Karpas-422 (cell line): ENCODE data around the gene MOCOS. TPM values are rescaled to one million over a fixed set of nuclear protein-coding genes. Genes with fewer than 3 reads are reported as not detected.

Experiments
- DNase-seq: peaks from one replicate; pipeline ENCODE4 v3.0.0-alpha.2; 2015
- H2AFZ ChIP-seq: fragments of 200-600 bp; sonication (generic); 2 replicates; pipeline ENCODE4 v1.6.1; 2014; ENCODE audit warnings: antibody characterized with exemption, low read length, mixed read lengths
- H3K27ac ChIP-seq: fragments of 200-600 bp; sonication (generic); 2 replicates; pipeline ENCODE4 v1.5.1; 2014; ENCODE audit warnings: mild to moderate bottlenecking, low read length, moderate library complexity
- H3K27me3 ChIP-seq: fragments of 200-600 bp; sonication (generic); 2 replicates; pipeline ENCODE4 v1.6.1; 2014; ENCODE audit warnings: low read length, mixed read lengths
- H3K36me3 ChIP-seq: fragments of 200-600 bp; sonication (generic); 2 replicates; pipeline ENCODE4 v1.6.1; 2014; ENCODE audit warnings: low read length, mixed read lengths; ENCODE audit not compliant: insufficient read depth
- H3K4me1 ChIP-seq: fragments of 200-600 bp; sonication (generic); 2 replicates; pipeline ENCODE4 v1.6.1; 2014; ENCODE audit warnings: mild to moderate bottlenecking, low read length, mixed read lengths
- H3K4me2 ChIP-seq: fragments of 200-600 bp; sonication (generic); 2 replicates; pipeline ENCODE4 v1.6.1; 2014; ENCODE audit warnings: low read length, low read depth, mild to moderate bottlenecking; ENCODE audit not compliant: poor library complexity, severe bottlenecking
- H3K4me3 ChIP-seq: fragments of 200-600 bp; sonication (generic); 2 replicates; pipeline ENCODE4 v1.5.1; 2014; ENCODE audit warnings: mild to moderate bottlenecking, antibody characterized with exemption, low read length, mixed read lengths
- H3K79me2 ChIP-seq: fragments of 200-600 bp; sonication (generic); 2 replicates; pipeline ENCODE4 v1.6.1; 2014; ENCODE audit warnings: mild to moderate bottlenecking, low read length, mixed read lengths
- H3K9ac ChIP-seq: fragments of 200-600 bp; sonication (generic); 2 replicates; pipeline ENCODE4 v1.6.0; 2014; ENCODE audit warnings: low read length
- H3K9me2 ChIP-seq: fragments of 200-600 bp; sonication (generic), shearing (Covaris generic); replicated peaks from 2 replicates; pipeline ENCODE4 v1.6.0; 2014; ENCODE audit warnings: mild to moderate bottlenecking, low read length, moderate library complexity; ENCODE audit not compliant: insufficient read depth
- H3K9me3 ChIP-seq: fragments of 300-700, 200-600 bp; sonication (generic); 2 replicates; pipeline ENCODE4 v1.6.1; 2014; ENCODE audit warnings: low read length, mixed read lengths
- H4K20me1 ChIP-seq: fragments of 200-600 bp; sonication (generic); 2 replicates; pipeline ENCODE4 v1.6.1; 2014; ENCODE audit warnings: mild to moderate bottlenecking, antibody characterized with exemption, low read length, low read depth; ENCODE audit not compliant: insufficient read depth
- total RNA-seq: library from RNA; depleted of rRNA; stranded (reverse); fragments of >200 nt; shearing (Covaris generic); gene quantifications from 2 replicates; pipeline ENCODE4 v1.2.3, GENCODE V29; 2014; ENCODE audit warnings: low replicate concordance

MOCOS gene
- total RNA-seq, 1 experiment from 2014 or later, result not detected

- H3K27me3 ChIP-seq, result no peaks in the 10 kb centered on the region
- no peaks in the 10 kb centered on the region for H3K79me2 ChIP-seq
- H3K9me2 ChIP-seq, result no peaks in the 10 kb centered on the region
- H3K9ac ChIP-seq, result no peak overlapping the region
- H3K4me1 ChIP-seq, result peaks cover 3% of the 10 kb centered on the region; the same call in 1 of the 2 replicates
- no peak overlapping the region for H2AFZ ChIP-seq
- H3K4me3 ChIP-seq, result no peak overlapping the region
- H3K9me3 ChIP-seq, result no peaks in the 10 kb centered on the region
- H3K27ac ChIP-seq, result no peak overlapping the region
- H3K4me2 ChIP-seq, result no peak overlapping the region
- H3K36me3 ChIP-seq, result no peaks in the 10 kb centered on the region
- no peaks in the 10 kb centered on the region for H4K20me1 ChIP-seq
- DNase-seq, result no peak
These were observed 63.5 kb downstream of the MOCOS start for GRCh38 chr18:36250827-36251226.

GRCh38 chr18:36255072-36255698, 67.9 kb downstream of the MOCOS start:
- no peaks in the 10 kb centered on the region for H3K27me3 ChIP-seq
- no peaks in the 10 kb centered on the region for H3K79me2 ChIP-seq
- H3K4me3 ChIP-seq, result no peak overlapping the region
- no peaks in the 10 kb centered on the region for H3K36me3 ChIP-seq
- no peaks in the 10 kb centered on the region for H3K9me2 ChIP-seq
- no peaks in the 10 kb centered on the region for H3K4me1 ChIP-seq
- H4K20me1 ChIP-seq, result no peaks in the 10 kb centered on the region
- no peak overlapping the region for H2AFZ ChIP-seq
- H3K27ac ChIP-seq, result no peak overlapping the region
- H3K4me2 ChIP-seq, result no peak overlapping the region
- no peak overlapping the region for H3K9ac ChIP-seq
- no peak for DNase-seq
- H3K9me3 ChIP-seq, result no peaks in the 10 kb centered on the region

GRCh38 chr18:36256094-36256493, 68.8 kb downstream of the MOCOS start:
- no peaks in the 10 kb centered on the region for H3K9me3 ChIP-seq
- H4K20me1 ChIP-seq, result no peaks in the 10 kb centered on the region
- no peak overlapping the region for H3K9ac ChIP-seq
- no peaks in the 10 kb centered on the region for H3K4me1 ChIP-seq
- no peak overlapping the region for H3K4me3 ChIP-seq
- no peak overlapping the region for H2AFZ ChIP-seq
- no peaks in the 10 kb centered on the region for H3K79me2 ChIP-seq
- H3K9me2 ChIP-seq, result no peaks in the 10 kb centered on the region
- H3K27me3 ChIP-seq, result no peaks in the 10 kb centered on the region
- no peak for DNase-seq
- H3K4me2 ChIP-seq, result no peak overlapping the region
- H3K36me3 ChIP-seq, result no peaks in the 10 kb centered on the region
- H3K27ac ChIP-seq, result no peak overlapping the region

- DNase-seq, result no peak
- Histone ChIP-seq H3K4me3 (no peak overlapping the region), H3K36me3 (no peaks in the 10 kb centered on the region), H3K9me2 (no peaks in the 10 kb centered on the region), H3K9me3 (no peaks in the 10 kb centered on the region), H3K4me2 (no peak overlapping the region), H3K27me3 (no peaks in the 10 kb centered on the region), H3K79me2 (no peaks in the 10 kb centered on the region), H3K4me1 (peaks cover 5% of the 10 kb centered on the region), H3K9ac (no peak overlapping the region), H2AFZ (no peak overlapping the region), H4K20me1 (no peaks in the 10 kb centered on the region), H3K27ac (no peak overlapping the region)
These were observed 75.7 kb downstream of the MOCOS start for GRCh38 chr18:36262971-36263370.

GRCh38 chr18:36264283-36264682, 77.0 kb downstream of the MOCOS start:
- Histone ChIP-seq H3K4me3 (no peak overlapping the region), H3K27ac (no peak overlapping the region), H4K20me1 (no peaks in the 10 kb centered on the region), H3K27me3 (no peaks in the 10 kb centered on the region), H3K4me1 (peaks cover 5% of the 10 kb centered on the region), H3K9ac (no peak overlapping the region), H3K4me2 (no peak overlapping the region), H3K9me3 (no peaks in the 10 kb centered on the region), H2AFZ (no peak overlapping the region), H3K36me3 (no peaks in the 10 kb centered on the region), H3K9me2 (no peaks in the 10 kb centered on the region), H3K79me2 (no peaks in the 10 kb centered on the region)
- no peak for DNase-seq

- H3K4me1 ChIP-seq, result peaks cover 5% of the 10 kb centered on the region
- H3K9me3 ChIP-seq, result no peaks in the 10 kb centered on the region
- H3K27me3 ChIP-seq, result no peaks in the 10 kb centered on the region
- H3K36me3 ChIP-seq, result no peaks in the 10 kb centered on the region
- no peak overlapping the region for H3K4me2 ChIP-seq
- H3K4me3 ChIP-seq, result no peak overlapping the region
- H2AFZ ChIP-seq, result no peak overlapping the region
- H4K20me1 ChIP-seq, result no peaks in the 10 kb centered on the region
- no peaks in the 10 kb centered on the region for H3K9me2 ChIP-seq
- no peaks in the 10 kb centered on the region for H3K79me2 ChIP-seq
- DNase-seq, result peak; percentile 50
- H3K27ac ChIP-seq, result no peak overlapping the region
- H3K9ac ChIP-seq, result no peak overlapping the region
These were observed 77.7 kb downstream of the MOCOS start for GRCh38 chr18:36265015-36265414.

- Histone ChIP-seq H3K9me3 (no peaks in the 10 kb centered on the region), H3K27me3 (no peaks in the 10 kb centered on the region), H3K79me2 (no peaks in the 10 kb centered on the region), H4K20me1 (no peaks in the 10 kb centered on the region), H3K9ac (no peak overlapping the region), H3K4me2 (no peak overlapping the region), H3K27ac (no peak overlapping the region), H2AFZ (no peak overlapping the region), H3K4me3 (no peak overlapping the region), H3K36me3 (no peaks in the 10 kb centered on the region), H3K9me2 (no peaks in the 10 kb centered on the region), H3K4me1 (peaks cover 5% of the 10 kb centered on the region)
- DNase-seq, result no peak
These were observed 81.9 kb downstream of the MOCOS start for GRCh38 chr18:36269157-36269556.

GRCh38 chr18:36271153-36271552, 83.9 kb downstream of the MOCOS start:
- no peak overlapping the region for H3K4me3 ChIP-seq
- no peak for DNase-seq
- H3K36me3 ChIP-seq, result no peaks in the 10 kb centered on the region
- H3K9me3 ChIP-seq, result no peaks in the 10 kb centered on the region
- no peaks in the 10 kb centered on the region for H3K27me3 ChIP-seq
- no peak overlapping the region for H3K4me2 ChIP-seq
- H3K27ac ChIP-seq, result no peak overlapping the region
- H3K9ac ChIP-seq, result no peak overlapping the region
- no peaks in the 10 kb centered on the region for H3K9me2 ChIP-seq
- H3K79me2 ChIP-seq, result no peaks in the 10 kb centered on the region
- no peaks in the 10 kb centered on the region for H3K4me1 ChIP-seq
- no peaks in the 10 kb centered on the region for H4K20me1 ChIP-seq
- H2AFZ ChIP-seq, result no peak overlapping the region
